ENCODE results near the gene HADHA.
A peak's percentile ranks its signal among the peaks of the same experiment; 100 is the strongest.
"Not testable (repeated sequence)": the region's sequence is repeated elsewhere in the genome, so short reads cannot be mapped to it uniquely, and the experiment has no call there.

The HADHA gene

DNA sequence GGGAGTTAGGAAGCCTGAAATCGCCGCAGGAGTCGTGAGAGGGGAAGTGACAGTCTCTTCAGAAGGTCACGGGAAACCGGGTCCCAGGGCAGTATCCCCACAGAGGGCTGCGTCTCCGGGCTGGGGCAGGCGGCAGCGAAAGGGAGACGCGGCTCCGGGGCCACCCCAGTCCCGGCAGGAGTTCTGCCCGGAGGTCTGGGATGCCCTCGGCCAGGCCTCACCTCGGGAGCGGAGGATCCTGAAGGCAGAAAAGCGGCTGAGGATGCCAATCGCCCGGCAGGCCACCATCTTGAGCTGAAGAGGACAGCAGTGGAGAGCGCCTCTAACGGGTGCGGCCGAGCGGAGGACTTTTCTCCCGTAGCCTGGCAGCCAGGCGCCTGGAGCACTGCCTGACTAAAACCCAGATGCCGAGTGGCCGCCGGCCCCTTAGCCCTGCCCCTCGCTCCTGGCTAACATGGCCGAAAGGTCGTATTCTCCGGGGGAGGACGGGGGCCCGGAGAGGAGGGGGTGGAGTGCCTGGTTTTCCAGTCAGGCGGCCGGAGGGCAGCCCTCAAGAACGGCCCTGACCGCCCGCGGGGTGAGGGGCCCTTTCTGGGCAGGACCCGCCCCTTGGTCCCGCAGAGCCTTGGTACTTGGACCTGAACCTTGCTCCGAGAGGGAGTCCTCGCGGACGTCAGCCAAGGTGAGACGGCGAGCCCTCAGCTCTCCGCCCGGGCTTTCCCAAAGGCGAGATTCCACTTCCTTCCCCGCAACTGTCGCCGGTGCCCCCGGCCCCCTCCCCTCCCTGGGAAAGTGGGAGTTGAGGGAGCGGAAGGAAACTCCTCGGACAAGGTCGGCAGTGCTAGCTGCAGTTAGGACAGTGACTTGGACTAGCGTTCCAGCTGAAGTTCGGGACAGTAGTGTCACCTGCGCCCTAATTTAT lies at the start of gene HADHA, which contains the start of gene HADHB:
HADHA (minus strand) TSS at position 324 of the 922 bp plus-strand sequence; CDS start at position 288, 36 bp downstream.
HADHB (plus strand) TSS at position 631 of the 922 bp plus-strand sequence. CDS start 9,316 bp downstream, outside the sequence.
- DNase-seq = peak; percentile 72

DNA sequence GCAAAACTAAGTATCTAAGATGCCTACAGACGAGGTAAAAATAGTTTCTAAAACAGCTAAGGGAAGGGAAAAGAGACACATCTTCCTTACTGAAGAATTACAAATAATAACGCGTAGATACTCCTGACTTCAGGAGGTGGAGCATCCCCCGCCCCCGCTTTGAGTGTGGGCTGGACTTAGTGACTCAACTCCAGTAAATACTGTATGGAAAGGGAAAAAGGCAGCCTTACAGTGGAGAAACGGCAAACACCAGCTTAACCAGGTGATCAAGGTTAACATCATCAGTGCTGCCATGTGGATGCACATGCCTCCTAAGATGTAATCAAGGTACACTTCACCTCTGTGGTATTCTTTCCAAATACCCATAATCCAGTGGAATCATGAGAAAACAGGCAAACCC lies 48.2 kb upstream of the HADHA start:
- DNase-seq = no peak

DNA sequence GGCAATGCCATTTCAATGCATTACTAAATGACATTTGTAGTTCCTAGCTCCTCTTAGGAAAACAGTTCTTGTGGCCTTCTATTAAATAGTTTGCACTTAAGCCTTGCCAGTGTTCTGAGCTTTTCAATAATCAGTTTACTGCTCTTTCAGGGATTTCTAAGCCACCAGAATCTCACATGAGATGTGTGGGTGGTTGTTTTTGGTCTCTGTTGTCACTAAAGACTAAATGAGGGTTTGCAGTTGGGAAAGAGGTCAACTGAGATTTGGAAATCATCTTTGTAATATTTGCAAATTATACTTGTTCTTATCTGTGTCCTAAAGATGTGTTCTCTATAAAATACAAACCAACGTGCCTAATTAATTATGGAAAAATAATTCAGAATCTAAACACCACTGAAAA lies 45.6 kb upstream of the HADHA start:
- no peak for DNase-seq

DNA sequence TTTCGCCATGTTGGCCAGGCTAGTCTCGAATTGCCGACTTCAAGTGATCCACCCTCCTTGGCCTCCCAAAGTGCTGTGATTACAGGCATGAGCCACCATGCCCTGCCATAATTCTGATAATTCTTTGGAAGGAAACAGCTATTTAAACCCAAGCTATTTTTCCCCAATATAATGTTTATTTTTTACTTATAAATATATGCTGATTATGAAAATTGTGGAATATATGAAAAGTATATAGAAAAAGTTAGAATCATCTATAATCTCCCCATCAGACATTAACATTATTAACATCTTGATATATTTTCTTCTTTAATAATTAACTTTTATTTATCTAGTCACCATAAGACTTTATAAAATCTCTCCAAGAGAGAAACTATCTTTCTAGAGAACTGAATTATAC lies 41.5 kb upstream of the HADHA start:
- DNase-seq = no peak

DNA sequence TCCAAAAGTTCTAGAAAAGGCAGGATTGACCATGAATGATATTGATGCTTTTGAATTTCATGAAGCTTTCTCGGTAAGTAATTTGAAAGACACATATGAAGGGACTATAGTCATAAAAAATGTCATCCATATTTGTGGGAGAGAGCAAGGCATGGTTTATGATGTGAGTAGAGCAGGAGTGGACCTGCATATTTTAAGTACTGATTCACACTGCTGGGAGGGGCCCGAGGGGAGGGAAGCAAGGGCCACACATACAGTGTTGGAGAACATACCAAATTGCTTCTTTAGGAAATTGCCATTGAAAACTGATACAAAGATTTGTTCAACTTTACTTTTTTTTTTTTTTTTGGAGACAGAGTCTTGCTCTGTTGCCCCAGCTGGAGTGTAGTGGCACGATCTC lies 39.7 kb upstream of the HADHA start:
- no peak for DNase-seq

DNA sequence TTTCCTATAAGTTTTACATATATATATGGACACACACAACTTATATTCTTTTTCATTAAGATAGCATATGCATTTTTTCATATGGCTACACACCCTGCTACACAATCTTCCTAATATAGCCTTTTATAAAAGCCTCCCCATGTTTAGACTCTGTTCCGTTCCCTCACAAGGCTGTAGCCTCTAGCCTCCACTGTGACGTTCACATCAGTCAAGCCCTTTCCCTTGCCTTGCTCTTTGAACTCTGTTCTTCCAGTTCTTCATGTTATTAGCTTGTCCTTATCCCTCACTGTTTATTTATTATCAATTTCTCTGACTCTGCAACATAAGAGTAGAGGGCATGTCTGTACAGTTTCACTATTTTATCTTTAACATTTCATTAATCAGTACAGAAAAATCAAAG lies 39.2 kb upstream of the HADHA start:
- DNase-seq = no peak

DNA sequence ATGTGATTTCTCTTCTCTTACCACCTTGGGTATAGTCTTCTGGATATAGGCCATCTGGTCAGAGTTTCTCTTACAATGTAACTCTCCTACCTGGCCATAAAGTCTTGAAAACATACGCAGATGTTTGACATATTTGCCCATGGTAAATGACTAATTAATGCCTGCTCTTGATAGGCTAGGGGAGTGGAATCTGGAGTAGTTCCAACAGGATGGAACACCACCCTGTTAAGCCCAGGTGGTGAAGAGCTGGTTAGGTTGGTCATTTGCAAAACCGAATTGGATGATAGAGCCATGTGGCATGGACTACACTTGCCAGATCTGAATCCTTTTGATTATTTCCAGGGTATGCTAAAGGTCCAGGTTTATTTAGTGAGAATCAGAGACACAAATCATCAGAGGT lies 36.8 kb upstream of the HADHA start:
- DNase-seq = no peak

DNA sequence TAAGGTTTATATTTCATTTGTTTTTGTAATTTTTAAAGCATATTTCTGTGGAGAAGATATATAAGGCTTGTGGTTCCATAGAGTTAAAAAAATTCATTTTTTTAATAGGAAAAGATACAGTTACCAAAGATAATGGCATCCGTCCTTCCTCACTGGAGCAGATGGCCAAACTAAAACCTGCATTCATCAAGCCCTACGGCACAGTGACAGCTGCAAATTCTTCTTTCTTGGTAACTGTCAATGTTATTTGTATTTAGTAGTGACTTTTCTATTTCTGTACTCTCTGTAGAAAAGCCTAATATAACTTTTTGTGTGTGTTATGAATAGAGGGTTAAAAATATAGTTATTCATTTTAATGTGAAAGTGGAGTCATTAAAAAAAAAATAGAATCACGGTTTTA lies 35.5 kb upstream of the HADHA start:
- DNase-seq = no peak

DNA sequence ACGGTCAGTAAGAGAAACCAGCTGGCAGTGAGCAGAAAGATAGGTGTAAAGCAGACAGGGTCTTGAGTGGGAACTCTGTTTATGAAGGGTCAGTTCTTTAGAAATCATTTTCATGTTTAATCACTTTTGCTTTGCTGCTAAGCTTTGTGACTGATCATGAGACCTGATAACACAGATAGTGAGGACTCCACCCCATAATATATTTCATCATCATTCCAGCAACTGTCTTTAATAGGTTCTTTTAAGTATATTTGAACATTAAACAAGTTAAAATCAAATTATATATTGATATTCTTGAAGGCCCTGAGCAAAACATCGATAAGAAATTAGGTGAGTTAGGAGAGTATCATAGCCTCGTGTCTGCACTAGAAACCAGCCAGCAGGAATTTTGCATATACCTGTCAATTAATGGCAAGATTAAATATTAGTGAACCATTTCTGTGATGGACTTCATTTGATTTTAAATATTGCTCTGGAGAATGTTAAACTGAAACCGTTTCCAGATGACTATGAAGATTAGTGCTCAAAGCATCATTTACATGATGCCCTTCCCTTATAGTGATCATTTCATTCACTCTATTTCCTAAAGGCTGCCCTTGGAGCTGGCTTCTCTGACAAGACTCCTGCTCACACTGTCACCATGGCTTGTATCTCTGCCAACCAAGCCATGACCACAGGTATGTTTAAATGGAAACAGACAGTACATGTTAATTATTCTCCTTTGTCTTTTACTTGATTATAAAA lies 32.2 kb upstream of the HADHA start:
- DNase-seq = no peak

DNA sequence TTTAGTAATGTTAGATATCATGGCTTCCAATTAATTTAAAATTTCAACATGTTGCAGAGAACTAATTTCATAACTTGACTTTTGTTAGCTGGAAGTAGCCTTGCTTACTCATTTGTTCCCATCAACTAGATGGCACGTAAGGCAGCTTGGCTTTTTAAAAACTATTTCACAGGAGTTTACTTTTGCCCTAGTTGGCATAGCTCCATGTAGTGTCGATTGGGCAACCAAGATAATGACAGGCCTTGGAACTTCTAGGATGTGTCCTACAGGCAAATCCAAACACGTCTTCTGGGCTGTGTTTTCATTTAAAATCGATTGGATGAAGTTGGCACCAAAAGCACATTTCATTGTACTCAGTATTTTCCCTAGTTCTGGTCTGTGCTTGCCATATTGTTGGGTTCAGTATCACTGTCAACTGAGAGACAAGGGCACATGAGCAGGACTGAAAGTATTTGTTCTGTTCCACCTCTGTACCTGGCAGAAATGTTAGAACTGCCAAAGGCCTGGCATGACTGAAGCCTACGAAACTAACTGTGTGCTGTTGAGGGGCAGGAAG lies 29.7 kb upstream of the HADHA start:
- DNase-seq = no peak

DNA sequence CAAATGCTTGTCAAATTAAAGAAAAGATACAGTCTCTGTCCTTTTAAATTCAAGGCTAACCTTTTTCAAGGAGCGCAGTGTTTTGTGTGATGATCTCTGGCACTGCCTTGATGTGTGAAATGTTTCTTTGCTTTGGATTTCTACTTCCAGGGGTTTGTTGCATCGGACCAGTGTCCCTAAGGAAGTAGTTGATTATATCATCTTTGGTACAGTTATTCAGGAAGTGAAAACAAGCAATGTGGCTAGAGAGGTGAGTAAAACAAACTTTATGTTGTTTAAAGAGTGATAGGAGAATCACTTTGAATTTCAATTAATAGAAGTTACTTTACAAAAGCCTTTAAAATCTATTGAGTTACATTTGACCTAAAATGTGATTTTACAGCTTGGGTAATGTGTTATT lies 29.1 kb upstream of the HADHA start:
- no peak for DNase-seq

DNA sequence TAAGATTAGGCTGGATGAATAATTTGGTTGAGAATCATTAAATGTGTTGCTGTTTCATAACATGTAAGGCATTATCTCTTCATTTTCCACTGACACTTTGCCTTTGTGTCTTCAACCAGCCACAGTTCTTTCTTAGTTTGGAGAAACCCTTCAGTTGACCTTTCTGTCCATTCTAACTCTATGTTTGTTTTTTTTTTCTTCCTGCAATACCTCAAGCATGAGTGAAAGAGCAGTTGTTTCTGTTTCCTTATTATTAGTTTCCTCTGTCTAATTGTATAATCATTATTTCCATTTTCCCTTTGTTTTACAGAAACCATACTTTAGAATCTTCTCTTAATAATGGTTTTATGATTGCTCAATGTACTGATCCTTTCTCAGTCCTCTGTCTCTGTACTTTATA lies 25.9 kb upstream of the HADHA start:
- DNase-seq = no peak

DNA sequence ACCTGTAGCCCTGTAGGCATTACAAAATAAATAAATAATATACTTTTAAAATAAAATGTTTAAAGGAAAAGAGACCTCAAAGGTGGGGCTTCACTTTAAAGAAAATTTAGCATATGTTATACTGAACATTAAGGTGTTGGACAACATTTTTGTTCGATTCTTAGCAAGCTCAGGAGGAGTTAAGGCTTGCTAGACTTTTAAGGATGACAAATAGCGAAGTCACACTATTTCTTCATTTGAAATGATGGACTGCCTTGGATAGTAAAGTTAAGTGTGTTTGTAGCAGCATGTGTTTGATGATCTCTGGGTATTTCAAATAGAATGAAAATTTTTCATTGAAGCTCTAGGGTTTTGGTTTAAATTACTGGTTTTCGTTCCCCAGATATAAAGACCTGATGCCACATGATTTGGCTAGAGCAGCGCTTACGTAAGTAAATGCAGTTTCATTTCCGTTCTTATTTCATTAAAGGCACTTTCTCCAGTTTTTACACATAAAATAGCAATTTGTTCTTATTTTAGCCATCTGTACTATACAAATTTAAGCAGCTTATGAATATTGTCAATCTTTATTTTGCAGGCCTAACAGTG lies 25.2 kb upstream of the HADHA start:
- no peak for DNase-seq

DNA sequence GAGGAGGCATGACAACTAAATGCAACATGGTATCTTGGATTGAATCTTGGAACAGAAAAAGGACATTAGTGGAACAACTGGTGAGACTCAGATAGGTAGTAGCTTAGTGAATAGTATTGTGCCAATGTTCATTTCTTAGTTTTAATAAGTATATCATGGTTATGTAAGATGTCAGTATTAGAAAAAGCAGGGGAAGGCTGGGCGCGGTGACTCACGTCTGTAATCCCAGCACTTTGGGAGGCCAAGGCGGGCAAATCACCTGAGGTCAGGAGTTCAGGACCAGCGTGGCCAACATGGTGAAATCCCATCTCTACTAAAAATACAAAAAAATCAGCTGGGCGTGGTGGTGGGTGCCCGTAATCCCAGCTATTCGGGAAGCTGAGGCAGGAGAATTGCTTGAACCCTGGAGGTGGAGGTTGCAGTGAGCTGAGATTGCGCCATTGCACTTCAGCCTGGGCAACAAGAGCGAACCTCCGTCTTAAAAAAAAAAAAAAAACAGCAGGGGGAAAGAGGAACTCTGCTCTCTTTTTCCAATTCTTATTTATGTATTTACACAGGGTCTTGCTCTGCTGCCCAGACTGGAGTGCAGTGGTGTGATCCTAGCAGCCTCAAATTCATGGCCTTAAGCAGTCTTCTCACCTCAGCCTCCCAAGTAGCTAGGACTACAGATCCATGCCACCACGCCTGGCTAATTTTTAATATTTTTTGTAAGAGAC lies 24.4 kb upstream of the HADHA start:
- not testable (repeated sequence) for DNase-seq

DNA sequence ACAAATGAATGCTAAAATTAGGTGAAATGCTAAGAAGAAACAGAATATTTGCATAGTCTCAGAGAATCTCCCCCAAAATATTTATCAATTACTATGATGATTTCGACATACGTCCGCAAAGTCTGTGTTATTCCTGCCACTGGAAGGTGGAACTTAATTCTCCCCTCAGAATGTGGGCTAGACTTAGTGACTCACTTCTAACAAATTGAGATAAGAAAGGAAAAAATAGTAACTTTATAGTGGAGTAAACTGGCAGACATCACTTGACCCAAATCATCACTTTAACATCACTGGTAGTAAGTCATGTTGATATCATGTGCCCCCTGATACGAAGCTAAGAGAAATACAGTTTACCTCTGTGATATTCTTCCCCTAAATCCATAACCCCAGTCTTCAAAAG lies 23.8 kb upstream of the HADHA start:
- no peak for DNase-seq

DNA sequence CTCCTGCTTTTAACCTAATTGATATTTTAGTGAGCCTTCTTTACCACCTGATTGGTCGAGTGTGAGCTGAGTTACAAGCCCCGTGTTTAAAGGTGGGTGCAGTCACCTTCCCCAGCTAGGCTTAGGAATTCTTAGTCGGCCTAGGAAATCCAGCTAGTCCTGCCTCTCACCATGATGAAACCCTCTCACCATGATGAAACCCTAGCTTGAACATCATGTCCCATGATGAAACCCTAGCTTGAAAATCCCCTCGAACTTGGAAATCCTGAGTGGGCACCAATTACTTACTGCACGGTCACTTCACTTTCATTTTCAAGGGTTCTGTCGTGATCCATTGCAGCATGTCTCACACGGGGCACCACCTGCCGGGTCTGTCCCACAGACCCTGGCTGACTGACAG lies 14.4 kb upstream of the HADHA start:
- DNase-seq = not testable (repeated sequence)

DNA sequence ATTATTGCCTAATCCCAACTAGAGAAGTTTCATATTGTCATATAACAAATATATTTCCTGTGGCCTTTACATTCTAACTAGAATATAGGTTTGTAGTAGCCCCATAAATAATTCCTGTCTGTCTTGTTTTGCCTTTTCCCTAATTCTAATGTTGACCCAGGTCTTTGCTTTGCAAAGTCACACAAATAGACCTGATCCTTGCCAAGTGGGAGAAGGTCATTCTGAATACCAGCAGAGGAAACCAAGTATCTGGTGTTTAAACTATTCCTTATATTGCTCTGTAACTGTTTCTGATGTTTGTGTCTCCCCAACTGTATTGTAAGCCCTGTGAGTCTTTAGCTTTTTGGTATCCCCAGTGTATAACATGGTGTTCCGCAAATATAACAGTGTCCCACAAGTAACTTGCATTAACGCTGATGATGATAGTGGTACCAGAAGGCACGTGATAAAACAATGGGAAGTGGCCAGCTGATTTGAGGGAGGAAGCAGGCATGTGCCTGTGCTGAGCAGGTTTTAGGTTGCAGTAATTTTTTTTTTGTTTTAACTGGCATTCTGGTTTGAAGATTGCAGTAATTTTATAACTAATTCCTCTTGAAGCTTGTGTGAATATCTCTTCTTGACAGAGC lies 11.4 kb upstream of the HADHA start:
- DNase-seq = no peak

DNA sequence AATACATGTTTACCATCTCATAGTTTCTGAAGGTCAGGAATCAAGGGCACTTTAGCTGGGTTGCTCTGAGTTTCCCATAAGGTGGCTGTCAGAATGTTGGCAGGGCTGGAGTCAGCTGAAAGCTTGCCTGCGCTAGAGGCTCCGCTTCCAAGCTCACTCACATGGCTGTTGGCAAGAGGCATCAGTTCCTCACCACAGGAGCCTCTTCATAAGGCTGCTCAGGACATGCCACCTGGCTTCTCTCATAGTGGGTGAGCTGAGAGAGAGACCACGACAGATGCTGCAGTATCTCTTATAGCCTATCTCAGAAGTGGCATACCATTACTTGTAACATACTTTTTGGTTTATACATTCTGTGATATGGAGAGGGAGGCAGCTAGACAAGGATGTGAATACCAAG lies 7.5 kb upstream of the HADHA start:
- DNase-seq = no peak

DNA sequence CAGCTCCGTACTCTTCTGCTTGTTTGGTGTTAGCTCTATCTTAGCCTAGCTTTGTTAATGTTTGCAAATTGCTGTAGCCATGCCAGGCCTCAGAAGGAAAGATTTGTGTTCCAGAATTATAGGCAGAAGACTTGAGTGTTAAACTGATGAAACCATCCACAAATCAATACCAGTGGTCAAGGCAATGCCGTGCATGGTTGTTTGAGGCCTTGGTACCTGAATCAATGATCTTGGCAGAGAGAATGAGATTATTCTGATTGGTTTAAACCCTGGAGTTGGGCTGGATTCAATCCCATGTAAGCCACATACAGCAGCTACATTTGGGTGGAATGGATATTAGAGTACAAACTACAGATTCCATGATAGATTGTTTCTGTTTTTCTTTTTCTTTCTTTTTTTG lies 5.2 kb upstream of the HADHA start:
- DNase-seq = no peak

DNA sequence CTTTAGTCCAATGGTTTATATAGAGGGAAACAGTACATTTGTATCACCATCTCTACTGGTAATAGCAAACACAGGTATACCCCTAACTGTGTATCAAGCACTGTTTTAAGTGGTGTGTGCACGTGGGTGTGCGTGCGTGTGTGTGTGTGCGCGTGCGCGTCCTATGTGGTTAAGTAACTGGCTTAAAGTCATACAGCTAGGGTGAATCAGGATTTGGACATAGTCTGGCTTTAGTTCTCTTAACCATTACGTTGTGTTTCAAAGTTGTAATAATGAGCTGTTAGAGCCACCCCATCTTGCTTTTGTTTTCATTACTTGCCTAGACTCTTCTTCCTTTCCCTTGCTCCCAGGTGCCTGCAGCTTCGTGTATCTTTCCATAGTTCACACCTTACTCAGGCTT lies 2.4 kb upstream of the HADHA start:
- no peak for DNase-seq

DNA sequence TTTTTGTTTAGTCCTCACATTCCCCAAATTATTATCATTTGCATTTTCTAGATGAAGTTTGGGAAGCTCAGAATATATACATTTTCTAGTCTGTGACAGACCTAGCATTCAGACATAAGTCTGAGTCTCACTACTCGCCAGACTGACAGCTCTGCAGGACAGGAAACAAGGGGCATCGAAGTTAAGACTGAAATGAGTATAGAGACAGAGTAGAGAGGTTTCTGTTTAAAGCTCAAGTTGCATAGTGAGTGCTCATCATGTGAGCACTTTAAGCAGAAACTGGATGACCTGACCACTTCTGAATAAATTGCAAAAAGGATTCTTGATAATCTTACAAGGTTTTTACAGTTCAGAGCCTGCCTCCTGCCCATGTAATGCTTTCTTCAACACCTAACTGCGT lies 1.4 kb upstream of the HADHA start:
- no peak for DNase-seq

DNA sequence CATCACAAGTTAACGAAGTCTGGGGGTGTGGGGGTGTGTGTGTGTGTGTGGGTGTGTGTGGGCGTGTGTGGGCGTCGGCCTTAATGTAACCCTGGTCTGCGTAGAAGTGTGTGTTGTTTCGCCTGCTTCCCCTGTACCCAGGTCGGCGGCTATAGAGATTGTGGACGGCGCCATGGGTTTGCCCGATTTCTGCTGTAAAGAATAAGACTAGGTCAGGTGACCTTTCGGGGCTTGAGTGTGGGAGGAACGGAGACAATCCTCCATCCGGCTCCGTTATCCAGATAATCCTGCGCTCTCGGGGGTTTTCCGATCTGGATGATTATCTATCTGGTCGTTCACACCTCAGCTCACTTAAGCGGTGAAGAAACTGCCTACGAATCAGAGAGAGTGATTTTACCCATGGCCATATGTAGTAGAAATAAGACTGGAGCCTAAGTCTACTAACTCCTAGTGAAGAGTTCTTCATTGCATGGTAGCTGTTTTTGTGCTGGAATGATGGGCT lies 850 bp upstream of the HADHA start:
- no peak for DNase-seq
